GM21381 (cell line): ENCODE measurements around the gene MYBPC2.

Source experiments
- ATAC-seq: cut with Tn5 transposase; IDR thresholded peaks from one replicate; pipeline ENCODE4 v1.9.1; 2021; ENCODE audit warnings: mild to moderate bottlenecking, moderate library complexity; ENCODE audit not compliant: unreplicated experiment

MYBPC2 gene

DNA sequence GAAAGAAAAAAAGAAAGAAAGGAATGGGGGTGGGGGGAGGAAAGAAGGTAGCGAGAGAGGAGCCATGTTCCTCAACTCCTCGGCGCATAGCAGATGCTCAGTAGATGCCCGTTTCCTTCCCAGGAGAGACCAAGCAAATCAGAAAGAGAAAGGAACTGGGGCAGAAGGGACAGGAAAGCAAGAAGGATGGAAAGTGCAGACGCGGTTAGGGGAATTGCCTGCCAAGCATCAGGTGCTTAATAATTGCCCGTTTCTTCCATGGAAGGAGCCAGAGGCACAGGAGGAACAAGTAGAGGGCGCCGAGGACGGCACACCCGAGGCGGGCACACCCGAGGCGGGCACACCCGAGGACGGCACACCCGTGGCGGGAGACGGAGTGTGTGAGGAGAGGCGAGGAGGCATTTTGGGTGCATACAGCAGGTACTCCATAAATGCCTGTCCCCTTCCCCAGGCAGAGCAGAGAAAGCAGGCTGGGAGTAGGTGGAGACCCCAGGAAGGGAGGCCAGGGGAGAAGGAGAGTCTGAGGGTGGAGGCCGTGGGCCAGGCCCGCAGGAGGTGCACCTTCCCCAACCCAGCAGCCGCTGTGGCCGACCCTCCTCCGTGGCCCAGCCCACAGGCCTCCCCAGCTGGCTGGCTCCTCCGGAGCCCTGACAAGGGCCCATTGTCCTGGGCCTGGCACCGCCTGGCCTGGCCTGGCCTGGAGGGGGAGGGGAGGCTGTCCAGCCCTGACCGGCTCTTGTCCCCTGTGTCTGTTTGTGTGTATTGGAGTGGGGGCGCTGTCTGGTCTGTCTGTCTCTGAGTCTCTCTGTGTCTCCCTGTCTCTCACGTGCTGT is 63.7 kb downstream of the MYBPC2 start:
- ATAC-seq, result no peak

DNA sequence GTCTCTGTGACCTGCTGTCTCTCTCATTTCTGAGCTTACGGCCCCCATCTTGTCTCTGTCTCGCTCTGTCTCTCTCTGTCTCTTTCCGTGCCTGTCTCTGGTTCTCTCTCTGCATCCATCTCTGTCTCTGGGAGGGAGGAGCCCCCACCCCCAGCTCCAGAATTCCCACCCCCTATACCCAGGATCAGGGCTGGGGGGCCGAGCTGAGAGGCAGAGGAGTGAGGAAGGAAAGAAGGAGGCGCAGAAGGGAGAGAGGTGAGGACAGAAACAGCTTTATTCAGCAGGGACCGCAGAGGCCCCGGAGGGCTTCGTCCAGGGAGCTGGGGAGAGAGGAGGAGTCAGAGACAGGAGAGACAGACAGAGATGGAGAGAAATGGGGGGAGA is 64.3 kb downstream of the MYBPC2 start:
- no peak for ATAC-seq

DNA sequence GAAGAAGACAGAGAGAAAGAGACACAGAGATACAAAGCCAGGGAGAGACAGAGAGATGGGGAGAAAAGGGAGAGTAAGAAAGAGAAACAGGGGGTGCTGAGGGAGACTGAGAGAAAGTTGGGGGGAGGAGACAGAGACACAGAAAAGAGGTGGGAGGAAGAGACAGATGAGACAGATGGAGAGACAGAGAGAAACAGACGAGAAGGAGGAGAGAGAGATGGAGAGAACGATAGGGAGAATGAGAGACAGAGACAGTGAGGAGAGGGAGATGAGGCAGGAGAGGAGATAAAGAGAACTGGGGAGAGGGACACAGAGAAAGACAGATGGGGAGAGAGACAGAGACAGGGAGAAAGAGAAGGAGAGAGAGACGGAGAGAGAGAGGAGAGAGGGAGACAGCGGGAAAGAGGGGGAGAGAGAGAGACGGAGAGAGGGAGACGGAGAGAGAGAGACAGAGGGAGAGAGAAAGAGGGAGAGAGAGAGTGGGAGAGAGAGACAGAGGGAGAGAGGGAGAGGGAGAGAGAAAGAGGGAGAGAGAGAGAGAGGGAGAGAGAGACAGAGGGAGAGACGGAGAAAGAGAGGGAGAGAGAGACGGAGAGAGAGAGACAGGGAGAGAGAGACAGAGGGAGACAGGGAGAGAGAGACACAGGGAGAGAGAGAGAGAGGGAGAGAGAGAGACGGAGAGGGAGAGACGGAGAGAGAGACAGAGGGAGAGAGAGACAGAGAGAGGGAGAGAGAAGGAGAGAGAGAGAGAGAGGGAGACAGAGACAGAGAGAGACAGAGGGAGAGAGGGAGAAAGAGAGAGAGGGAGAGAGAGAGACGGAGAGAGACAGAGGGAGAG is 65.7 kb downstream of the MYBPC2 start:
- ATAC-seq, result no peak

DNA sequence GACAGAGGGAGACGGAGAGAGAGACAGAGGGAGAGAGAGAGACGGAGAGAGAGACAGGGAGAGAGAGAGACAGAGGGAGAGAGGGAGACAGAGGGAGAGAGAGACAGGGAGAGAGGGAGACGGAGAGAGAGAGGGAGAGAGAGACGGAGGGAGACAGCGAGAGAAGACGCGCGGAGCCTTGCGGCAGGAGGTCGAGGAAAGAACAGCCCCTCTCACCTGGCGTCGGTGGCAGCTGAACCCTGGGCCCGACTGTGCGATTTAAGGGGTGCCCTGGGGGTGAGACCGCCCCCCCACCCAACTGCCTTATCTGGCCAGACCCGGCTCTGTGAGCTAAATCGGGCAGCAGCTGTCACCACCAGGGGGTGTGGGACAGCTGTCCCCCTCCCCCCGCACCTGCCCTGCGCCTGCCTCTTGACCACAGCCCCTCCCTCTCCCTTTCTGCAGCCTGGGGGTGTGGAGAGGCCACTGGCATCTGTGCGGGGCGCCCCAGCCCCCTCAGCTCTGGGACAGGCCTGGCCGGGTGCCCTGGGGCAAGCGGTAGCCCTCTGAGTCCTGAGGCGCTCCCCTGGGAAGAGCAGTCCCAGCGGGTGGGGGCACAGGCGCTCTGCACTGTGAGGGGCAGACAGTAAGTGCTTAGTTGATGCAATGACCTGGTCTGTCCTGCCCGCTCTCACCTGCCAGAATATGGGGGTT is 67.5 kb downstream of the MYBPC2 start:
- ATAC-seq, result no peak

DNA sequence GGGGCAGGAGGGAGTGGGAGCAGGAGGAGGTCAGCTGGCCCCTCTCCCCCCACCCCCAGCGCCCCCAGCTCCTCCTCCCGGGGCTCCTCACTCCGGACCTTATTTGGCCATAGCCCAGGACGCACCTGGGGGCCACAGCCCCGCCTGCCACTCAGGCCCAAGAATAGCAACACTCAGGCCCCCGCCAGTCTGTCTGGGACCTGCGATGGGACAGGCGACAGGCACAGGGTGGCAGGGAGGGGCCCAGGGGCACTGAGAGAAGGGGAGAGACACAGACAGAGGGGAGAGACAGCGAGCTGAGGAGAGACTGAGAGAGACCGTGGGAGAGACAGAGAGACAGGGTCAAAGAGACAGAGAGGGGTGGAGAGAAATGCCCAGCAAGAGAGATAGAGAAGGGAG is 68.1 kb downstream of the MYBPC2 start:
- ATAC-seq, result no peak

DNA sequence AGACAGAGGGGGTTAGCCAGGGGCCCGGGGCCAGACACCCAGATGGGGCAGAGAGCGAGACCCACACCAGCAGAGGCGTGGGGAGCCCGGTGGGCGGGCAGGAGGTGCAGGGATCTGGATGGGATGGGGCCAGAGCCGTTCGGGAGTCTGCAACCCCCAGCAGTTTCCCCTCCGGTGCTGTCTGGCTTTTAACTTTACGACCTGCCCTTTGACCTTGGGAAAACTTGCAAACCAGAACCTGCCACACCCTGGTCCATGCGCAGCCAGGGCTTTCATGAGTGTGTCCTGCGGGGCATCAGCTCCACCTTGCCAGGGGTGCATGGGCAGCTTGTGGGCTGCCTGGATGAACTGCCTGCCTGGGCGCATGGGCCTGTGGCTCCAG is 68.5 kb downstream of the MYBPC2 start:
- no peak for ATAC-seq

DNA sequence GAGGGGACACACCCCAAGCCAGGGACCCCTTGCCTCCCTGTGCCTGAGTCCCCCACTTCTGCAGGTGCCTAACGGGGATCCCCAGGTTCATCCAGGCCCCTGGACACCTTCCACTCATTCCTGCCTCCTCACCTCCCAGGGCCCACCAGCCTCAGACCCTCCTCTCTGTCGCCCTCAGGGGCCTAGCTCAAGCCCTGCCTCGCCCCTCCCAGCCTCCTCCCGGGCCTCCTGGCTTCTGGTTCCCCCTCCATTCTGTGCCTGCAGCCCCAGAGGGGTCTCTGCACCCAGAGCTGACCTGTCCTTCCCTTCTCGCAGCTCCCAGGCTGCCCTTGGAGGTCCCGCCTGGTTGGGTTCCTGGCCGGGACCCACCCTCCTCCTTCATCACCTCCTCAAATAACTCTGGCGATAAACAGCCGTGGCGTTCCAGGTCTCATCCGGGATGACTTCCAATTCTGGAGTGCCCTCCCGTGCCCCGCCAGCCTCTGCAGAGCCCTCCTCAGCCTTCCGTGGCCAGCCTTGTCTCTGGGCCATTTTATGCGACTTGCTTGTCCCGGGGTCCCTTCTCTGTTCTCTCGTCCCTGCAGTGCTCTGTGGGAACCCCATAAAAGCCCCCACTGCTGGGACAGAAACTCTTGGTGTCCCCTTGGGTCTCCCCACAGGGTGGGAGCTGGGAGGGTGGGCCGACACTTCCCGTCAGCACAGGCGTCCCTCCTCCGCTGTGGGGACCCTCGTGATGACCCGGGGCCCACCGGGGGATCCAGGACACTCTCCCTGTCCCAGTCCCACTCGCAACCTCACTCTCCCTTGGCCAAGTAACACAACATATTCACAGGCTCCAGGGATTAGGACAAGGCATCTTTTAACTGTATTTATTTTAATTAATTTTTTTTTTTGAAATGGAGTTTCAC is 69.1 kb downstream of the MYBPC2 start:
- ATAC-seq, result no peak

DNA sequence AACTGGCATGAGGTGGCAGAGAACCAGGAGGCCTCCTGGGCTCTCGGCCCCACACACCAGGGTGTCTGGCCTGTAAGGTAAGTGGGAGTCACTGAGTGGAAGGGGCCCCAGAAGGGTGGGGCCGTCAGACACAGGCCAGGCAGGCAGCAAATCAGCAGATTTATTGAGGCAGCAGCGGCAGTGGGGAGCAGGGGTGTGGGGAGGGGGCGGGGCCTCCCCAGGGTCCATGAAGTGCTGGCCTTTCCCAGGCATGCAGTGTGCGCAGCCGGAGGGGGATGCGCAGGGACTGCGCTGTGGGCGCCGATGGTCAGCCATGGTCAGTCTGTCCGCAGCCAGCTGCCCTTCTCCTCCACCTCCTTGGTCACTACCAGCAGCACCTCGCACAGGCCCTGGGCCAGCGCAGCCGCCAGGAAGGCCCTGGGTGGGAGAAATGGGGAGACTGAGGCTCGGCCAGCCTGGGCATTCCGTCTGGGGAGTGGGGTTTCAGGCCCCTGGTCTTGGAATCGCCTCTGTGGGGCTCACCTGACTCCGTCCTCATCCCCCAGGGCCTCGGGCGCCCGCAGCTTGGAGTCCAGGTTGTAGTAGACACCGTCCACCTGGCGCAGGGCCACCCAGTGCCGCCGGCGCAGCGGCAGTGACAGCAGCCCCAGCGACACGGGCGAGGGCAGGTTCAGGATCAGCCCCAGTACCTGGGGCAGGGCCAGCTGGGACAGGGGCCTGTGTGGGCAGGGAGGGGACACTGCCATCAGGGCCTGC is 73.3 kb downstream of the MYBPC2 start:
- ATAC-seq, result no peak

DNA sequence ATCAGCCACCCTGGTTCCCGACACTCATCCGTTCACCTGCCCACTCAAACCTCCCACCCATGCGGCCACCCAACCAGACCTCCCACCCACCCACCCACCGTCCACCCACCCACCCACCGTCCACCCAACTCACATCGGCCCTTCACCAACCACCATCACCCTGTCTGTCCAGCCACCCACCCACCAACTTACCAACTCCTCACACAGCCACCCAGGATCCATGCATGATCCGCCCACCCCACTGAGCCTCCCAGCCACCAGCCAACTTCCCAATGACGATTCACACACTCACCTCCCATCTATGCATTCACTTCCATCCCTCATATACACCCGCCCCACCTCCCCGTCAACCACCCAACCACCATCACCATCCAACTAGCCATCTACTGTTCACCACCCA is 74.0 kb downstream of the MYBPC2 start:
- ATAC-seq, result no peak

DNA sequence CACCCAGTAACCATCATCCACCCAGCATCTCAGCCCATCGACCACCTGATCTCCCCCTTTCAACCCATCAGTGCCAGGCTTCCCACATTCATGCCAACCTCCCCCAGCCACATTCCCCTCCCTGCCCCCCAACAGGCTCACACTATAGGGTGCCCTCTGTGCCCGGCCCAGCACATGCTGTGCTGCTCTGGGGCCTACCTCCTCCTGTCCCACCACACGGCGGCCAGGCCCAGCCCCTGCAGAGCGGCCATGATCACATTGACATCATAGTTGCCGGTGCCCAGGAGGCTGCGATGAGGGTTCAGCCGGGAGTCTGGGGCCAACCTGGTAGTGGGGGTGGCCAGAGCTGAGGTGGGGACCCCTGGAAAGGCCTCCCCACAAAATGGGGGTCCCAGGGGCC is 74.7 kb downstream of the MYBPC2 start:
- no peak for ATAC-seq

DNA sequence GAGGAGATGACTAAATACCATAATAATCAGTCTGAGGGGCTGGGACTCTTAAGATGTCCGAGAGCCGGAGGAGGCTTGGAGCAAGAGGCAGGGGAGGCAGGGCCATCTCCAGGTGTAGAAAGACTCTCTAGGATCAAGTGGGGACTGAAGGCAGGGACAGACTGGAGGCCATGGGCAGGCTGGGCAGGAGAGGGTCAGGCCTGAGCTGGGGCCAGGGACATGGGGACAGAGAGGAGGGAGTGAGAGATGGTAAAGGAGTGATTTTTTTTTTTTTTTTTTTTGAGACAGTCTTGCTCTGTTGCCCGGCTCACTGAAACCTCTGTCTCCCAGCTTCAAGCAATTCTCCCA is 76.1 kb downstream of the MYBPC2 start:
- ATAC-seq, result no peak

DNA sequence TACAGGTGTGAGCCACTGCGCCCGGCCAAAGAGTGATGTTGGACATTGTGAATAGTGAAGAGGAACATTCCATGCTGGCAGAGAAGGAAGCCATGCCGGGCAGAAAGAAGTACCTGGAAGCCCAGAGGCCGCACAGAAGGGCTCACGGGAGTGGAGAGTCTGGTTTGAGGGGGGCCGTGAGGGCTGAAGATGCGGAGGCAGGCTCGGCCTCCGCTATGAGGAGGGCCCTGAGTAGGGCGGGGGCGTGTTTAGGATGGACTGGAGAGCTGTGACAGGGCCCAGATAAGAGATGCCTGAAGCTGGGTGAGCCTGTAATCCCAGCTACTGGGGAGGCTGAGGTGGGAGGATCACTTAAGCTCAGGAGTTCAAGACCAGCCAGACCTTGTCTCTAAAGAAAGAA is 76.7 kb downstream of the MYBPC2 start:
- ATAC-seq, result no peak

DNA sequence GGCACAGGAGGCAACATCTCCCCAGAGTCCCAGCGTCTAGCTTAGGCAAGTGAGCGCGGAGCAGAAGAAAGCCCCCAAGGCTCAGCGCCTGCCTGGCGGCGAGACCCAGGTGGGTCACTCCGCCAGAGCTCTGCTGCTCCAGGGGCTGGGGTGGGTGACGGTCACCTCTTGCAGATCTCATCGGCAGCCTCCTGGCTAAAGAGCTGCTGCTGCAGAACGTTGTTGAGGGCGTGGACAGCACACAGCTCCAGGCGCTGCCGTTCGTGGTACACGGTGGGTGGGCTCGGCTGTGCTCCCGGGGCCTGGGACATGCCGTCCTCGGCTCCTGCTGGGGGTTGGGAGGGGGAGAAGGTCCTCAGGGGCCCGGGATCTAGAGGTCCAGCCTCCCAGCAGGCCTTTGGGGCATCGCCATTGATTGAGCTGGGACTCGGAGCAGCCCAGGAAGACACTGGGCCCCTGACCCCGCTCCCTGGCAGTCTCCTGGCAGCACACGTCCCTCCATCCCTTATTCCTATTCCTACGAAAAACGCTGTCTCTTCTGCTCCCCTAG is 77.5 kb downstream of the MYBPC2 start:
- ATAC-seq, result no peak

DNA sequence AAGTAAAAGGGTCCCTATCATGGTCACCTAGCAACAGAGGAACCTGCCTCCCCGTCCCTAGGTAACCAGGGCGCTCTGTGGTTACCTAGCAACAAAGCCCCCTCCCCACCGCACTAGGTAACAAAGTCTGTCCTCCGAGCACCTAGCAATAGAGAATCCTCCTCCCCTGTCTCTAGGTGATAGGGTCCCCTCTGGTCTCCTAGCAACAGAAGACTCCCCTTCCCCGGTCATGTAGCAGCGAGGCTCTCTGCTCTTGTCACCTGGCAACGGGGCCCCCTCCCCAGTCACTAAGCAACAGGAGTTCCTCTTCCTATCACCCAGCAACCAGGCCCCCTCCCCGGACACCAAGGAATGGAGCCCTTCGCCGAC is 78.0 kb downstream of the MYBPC2 start:
- ATAC-seq, result no peak

DNA sequence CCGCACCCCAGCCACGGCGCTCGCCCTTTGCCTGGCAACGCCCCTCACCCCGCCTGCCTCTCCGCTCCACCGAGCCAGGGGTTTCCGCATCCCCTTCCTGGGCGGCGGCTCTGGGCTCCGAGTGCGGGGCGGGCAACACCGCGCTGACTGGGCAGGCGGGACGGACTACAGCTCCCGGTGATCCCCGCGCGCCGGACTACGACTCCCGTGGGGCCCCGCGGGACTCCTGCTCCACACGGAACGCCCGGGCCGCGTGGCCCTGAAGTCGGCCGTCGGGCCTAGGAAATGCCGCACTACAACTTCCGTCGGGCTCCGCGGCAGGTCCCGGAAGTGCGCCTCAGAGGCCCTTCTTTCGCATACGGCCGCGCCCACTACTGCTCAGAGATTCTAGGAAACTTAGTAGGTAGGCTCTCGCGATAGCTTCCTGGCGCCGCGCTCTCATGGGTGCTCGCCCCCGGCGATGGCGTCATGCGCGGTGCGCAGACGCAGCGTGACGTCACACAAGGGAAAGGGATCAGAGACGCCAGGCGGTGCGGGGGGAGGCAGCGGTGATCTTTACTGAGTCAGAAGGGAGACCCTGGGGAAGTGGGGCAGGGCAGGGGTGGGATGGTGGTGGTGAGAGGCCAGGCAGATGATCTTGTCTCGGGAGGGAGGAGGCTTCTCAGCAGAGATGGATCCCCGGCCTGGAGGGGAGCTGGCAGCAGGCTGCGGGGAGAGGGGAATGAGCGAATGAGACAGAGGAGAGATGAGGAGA is 78.6 kb downstream of the MYBPC2 start, which contains the start of gene JOSD2:
Gene JOSD2, minus strand, starts transcription at position 123 of the 754 bp plus-strand sequence. CDS start 760 bp downstream, outside the sequence.
- ATAC-seq, result peak; percentile 86

DNA sequence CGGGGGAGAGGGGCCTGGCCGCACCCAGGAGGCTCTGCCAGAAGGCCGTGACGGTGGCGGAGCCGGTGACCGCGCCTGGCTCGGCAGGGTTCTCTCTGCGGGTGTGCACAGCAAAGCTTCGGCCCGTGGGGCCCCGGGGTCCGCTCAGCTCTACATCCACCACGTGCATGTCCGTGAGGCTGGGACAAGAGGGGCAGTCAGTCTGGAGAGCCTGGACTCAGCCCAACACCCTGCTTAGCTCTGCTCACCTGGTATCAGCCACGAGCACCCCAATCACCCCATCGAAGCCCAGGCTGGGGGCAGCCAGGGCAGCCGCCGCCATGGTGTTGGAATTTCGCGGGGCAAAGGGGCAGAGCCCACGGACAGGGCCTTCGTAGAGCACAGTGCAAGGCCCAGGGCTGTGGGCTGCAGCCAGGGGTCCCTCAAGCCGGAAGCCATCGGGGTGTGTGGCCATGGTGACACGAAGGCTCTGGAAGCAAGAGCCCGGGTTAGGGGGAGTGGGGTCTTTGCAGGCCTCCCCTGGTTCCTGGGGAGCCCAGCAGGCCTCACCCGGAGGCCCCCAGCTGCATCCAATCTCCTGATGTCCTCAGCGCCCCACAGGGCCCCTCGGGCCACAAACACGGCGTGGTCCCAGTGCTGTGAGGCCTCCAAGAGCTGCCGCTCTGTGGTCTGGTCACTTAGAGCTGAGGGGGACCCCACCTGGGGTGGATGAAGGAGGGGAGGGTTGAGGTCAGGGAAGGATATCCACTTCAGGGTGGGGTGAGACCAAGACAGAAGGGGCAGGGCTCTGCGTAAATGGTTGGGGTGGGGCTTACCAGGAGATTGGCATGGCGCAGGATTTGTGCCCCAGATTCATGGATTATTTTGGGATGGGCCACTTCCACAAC is 79.7 kb downstream of the MYBPC2 start:
- ATAC-seq, result no peak

DNA sequence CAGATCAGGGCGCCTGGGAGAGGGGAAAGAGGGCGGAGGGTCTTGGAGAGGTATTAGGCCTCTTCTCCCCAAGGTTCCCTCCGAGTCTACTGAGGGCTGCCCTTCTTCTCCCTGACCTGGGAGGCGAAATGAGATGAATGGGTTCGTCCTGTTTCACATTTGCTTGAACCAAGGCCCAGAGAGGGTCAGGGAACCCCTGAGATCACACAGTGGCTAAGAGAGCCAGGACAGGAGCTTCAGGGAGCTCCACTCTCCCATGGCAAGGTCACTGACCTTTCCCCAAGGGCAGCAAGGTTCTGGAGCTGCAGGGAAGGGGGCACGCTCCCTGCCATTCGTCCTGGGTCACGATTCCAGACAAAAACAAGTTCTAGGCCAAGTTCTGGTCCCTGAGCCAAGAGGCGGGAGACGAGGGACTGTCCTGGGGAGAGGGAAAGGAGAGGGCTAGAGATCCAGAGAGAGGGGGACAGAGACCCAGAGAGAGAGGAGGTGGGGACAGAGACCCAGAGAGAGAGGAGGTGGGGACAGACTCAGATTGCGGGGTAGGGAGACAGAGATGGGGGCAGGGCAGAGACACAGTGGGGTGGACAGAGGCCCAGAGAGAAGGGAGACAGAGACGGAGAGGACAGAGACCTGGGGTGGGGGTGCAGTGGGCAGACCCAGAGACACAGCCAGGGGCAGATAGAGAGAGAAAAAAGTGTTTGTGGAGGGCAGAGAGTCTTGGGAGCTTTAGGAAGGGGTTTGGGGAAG is 80.5 kb downstream of the MYBPC2 start:
- ATAC-seq, result no peak
